ENCODE measurements around the gene NOL7. TPM values are rescaled to one million over a fixed set of nuclear protein-coding genes. Genes with fewer than 3 reads are reported as not detected.

NOL7 gene
- total RNA-seq, 1 experiment from 2014 or later = 75.9 TPM

DNA sequence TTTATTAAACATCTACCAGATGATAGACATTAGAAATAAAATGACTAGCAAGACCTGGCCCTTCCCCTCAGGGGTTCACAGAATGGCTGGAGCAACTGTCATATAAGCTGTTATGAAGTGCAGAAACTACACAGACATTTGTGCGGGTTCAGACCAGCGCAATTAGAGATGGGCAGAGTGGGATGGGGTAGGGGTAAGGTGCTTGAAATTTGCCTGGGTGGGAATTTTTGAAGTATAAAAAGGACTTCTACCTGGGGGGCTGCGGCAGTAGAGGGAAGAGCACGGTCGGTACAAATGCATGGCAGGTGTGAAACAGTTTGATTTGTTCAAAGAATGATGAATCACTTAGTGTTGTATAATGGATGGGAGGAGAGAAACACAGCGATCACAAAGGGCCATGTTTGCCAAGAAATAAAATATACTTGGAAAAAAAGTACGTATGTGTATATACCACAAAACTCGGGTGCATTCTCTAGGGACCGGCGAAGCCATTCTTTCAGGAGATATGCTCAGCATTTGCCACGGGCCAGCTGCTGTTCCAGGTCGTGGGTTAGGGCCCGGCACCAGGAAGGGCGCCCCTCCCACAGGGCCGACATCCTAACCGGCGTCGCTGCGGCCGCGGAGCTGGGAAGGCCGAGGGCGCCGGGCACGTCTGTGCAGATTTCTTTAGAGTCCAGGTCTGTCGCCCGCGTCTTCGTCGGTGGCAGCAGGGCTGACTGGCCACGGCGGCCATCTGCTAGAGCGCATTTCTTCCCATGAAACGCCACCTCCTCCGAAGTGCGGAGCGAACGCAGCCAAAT, 809 bp upstream of the NOL7 start:
- Histone ChIP-seq H3K4me1 (replicated peaks; ENCODE audit: insufficient read depth) (peaks cover 23% of the 10 kb centered on the region), H3K4me2 (peak overlapping the region; percentile 99), H3K79me2 (ENCODE audit: low read depth) (peaks cover 37% of the 10 kb centered on the region), H4K20me1 (ENCODE audit: insufficient read depth) (peaks cover 20% of the 10 kb centered on the region), H3K4me3 (peak overlapping the region; percentile 98), H3F3A (ENCODE audit: insufficient read depth, low read depth) (peaks cover 24% of the 10 kb centered on the region), H3K36me3 (ENCODE audit: low read depth) (peaks cover 26% of the 10 kb centered on the region), H3K9me2 (ENCODE audit: insufficient read depth) (no peaks in the 10 kb centered on the region), H3K27ac (peak overlapping the region; percentile 88), H3K9me3 (ENCODE audit: insufficient read depth, low read depth) (no peaks in the 10 kb centered on the region), H2AFZ (peak overlapping the region; percentile 86), H3K27me3 (ENCODE audit: insufficient read depth, low read depth) (no peaks in the 10 kb centered on the region)
- ChIA-PET CTCF (interaction anchor here (1.0 to 1.4 kb wide), 2 partner anchors 40 to 419 kb away, joined by 3 to 5 read pairs; partner anchors contain the start of gene SIRT5), POLR2A (ENCODE audit: unreplicated experiment) (interaction anchor here (0.9 to 1.4 kb wide), 3 partner anchors 40 to 199 kb away, joined by 3 to 9 read pairs (median 7); partner anchors contain the start of gene SIRT5)
- intact Hi-C loops (cut with micrococcal nuclease; ENCODE audit: unreplicated experiment) = loop anchor here (2.0 kb wide), 2 partner anchors 278 to 286 kb away; partner anchors contain the start of gene TBC1D7
- no peak for TF ChIP-seq EZH2 (IDR thresholded peaks at IDR 0.05; ENCODE audit: low read depth)
- TF ChIP-seq, protein P1, sequence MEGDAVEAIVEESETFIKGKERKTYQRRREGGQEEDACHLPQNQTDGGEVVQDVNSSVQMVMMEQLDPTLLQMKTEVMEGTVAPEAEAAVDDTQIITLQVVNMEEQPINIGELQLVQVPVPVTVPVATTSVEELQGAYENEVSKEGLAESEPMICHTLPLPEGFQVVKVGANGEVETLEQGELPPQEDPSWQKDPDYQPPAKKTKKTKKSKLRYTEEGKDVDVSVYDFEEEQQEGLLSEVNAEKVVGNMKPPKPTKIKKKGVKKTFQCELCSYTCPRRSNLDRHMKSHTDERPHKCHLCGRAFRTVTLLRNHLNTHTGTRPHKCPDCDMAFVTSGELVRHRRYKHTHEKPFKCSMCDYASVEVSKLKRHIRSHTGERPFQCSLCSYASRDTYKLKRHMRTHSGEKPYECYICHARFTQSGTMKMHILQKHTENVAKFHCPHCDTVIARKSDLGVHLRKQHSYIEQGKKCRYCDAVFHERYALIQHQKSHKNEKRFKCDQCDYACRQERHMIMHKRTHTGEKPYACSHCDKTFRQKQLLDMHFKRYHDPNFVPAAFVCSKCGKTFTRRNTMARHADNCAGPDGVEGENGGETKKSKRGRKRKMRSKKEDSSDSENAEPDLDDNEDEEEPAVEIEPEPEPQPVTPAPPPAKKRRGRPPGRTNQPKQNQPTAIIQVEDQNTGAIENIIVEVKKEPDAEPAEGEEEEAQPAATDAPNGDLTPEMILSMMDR (conservative IDR thresholded peaks at IDR 0.05) = no peak
- peak; percentile 52 to 60 for DNase-seq
- TSS peak; percentile 83 for BruUV-seq (replicated peaks)

DNA sequence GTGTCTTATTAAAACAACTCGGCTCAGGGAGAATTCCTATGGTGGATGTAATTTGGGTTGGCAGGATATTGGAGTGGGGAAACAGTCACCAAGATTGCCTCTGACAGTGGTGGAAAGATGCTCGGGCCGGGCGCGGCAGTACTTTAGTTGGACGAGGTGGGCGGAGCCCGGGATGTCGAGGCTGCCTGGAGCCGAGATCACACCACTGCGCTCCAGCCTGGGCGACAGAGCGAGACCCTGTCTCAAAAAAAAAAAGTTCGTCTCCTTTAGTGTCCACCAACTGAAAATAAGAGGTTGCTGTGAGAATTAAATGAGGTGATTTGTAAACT, 621 bp downstream of the NOL7 start:
- BruUV-seq (replicated peaks) = no TSS peak
- TF ChIP-seq, protein P1 (conservative IDR thresholded peaks at IDR 0.05) = no peak
- no peak for TF ChIP-seq EZH2 (IDR thresholded peaks at IDR 0.05; ENCODE audit: low read depth)
- H3K4me1 ChIP-seq (replicated peaks; ENCODE audit: insufficient read depth) = peaks cover 23% of the 10 kb centered on the region
- H3K9me3 ChIP-seq (ENCODE audit: insufficient read depth, low read depth) = no peaks in the 10 kb centered on the region
- H3K4me3 ChIP-seq = peak overlapping the region; percentile 98
- peak in 1 of 2 experiments; percentile 51 for DNase-seq
- H3K36me3 ChIP-seq (ENCODE audit: low read depth) = peaks cover 35% of the 10 kb centered on the region
- intact Hi-C loops (cut with micrococcal nuclease; ENCODE audit: unreplicated experiment) = loop anchor here (1.0 to 5.0 kb wide), 7 partner anchors 41 to 287 kb away; partner anchors contain the start of genes MCUR1, RANBP9, SIRT5 and TBC1D7
- H3K79me2 ChIP-seq (ENCODE audit: low read depth) = peaks cover 37% of the 10 kb centered on the region
- H2AFZ ChIP-seq = peak overlapping the region; percentile 86
- H3K4me2 ChIP-seq = peak overlapping the region; percentile 95
- peaks cover 22% of the 10 kb centered on the region for H4K20me1 ChIP-seq (ENCODE audit: insufficient read depth)
- POLR2A ChIA-PET (ENCODE audit: unreplicated experiment) = interaction anchor here (0.5 to 1.4 kb wide), 7 partner anchors 41 to 420 kb away, joined by 3 to 37 read pairs (median 9); partner anchors contain the start of gene SIRT5
- H3K9me2 ChIP-seq (ENCODE audit: insufficient read depth) = no peaks in the 10 kb centered on the region
- peaks cover 35% of the 10 kb centered on the region for H3F3A ChIP-seq (ENCODE audit: insufficient read depth, low read depth)
- CTCF ChIA-PET = interaction anchor here (0.5 to 1.4 kb wide), 7 partner anchors 40 to 457 kb away, joined by 3 to 6 read pairs (median 4); partner anchors contain the start of gene SIRT5
- no peaks in the 10 kb centered on the region for H3K27me3 ChIP-seq (ENCODE audit: insufficient read depth, low read depth)
- peak overlapping the region; percentile 88 for H3K27ac ChIP-seq

DNA sequence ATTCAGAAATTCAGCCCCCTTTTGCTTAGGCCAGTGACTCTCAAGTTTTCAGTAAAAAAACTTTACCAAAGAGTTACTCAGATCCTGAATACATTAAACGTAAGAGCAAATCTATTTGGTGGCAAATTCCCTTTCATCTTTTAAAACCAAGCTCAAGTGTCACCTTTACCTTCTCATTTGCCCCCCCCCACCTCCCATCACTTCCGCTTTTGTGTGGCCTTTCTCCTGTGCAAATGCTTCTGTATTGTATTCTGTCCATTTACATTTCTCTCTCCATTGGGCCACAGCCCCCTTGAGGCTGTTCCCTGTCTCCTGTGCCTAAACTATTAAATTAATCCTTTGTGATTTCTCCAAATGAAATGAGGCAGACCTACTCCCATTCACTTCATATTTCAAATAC, 1.9 kb downstream of the NOL7 start:
- CTCF ChIA-PET = no interaction called here
- Histone ChIP-seq H3F3A (ENCODE audit: insufficient read depth, low read depth) (peaks cover 48% of the 10 kb centered on the region), H3K79me2 (ENCODE audit: low read depth) (peaks cover 37% of the 10 kb centered on the region), H3K27ac (no peak overlapping the region), H3K4me1 (replicated peaks; ENCODE audit: insufficient read depth) (peaks cover 23% of the 10 kb centered on the region), H3K36me3 (ENCODE audit: low read depth) (peaks cover 48% of the 10 kb centered on the region), H4K20me1 (ENCODE audit: insufficient read depth) (peaks cover 28% of the 10 kb centered on the region), H2AFZ (no peak overlapping the region), H3K9me3 (ENCODE audit: insufficient read depth, low read depth) (no peaks in the 10 kb centered on the region), H3K4me3 (peak overlapping the region; percentile 98; the same call in 1 of the 2 replicates), H3K27me3 (ENCODE audit: insufficient read depth, low read depth) (no peaks in the 10 kb centered on the region), H3K4me2 (peak overlapping the region; percentile 95), H3K9me2 (ENCODE audit: insufficient read depth) (no peaks in the 10 kb centered on the region)
- DNase-seq = no peak
- BruUV-seq (replicated peaks) = no TSS peak
- POLR2A ChIA-PET (ENCODE audit: unreplicated experiment) = no interaction called here
- intact Hi-C loops (cut with micrococcal nuclease; ENCODE audit: unreplicated experiment) = loop anchor here (2.0 to 5.0 kb wide), 2 partner anchors 94 to 180 kb away; partner anchors contain the start of gene RANBP9
- TF ChIP-seq, protein P1 (conservative IDR thresholded peaks at IDR 0.05) = no peak
- TF ChIP-seq EZH2 (IDR thresholded peaks at IDR 0.05; ENCODE audit: low read depth) = no peak

Data from PC-9 (cell line).